ENCODE results near the gene NPLOC4.

The NPLOC4 gene

GRCh38 chr17:81583589-81584342 is 53.1 kb downstream of the NPLOC4 start:
- DNase-seq, result no peak

- no peak for DNase-seq
Measured at GRCh38 chr17:81582749-81583148, 54.2 kb downstream of the NPLOC4 start.

GRCh38 chr17:81582341-81582740 is 54.6 kb downstream of the NPLOC4 start:
- DNase-seq, result no peak

GRCh38 chr17:81581758-81582157 is 55.2 kb downstream of the NPLOC4 start:
- DNase-seq, result no peak

GRCh38 chr17:81580481-81580880 is 56.4 kb downstream of the NPLOC4 start:
- DNase-seq, result no peak

- no peak for DNase-seq
Measured at GRCh38 chr17:81579821-81580321, 57.0 kb downstream of the NPLOC4 start.

GRCh38 chr17:81579298-81579697 is 57.6 kb downstream of the NPLOC4 start:
- no peak for DNase-seq

GRCh38 chr17:81578561-81579225 is 58.2 kb downstream of the NPLOC4 start:
- no peak for DNase-seq

- no peak for DNase-seq
Measured at GRCh38 chr17:81578038-81578441, 58.9 kb downstream of the NPLOC4 start.

GRCh38 chr17:81577278-81578000 is 59.5 kb downstream of the NPLOC4 start:
- DNase-seq, result no peak

GRCh38 chr17:81576621-81577277 is 60.2 kb downstream of the NPLOC4 start:
- no peak for DNase-seq

- DNase-seq, result no peak
Measured at GRCh38 chr17:81575836-81576235, 61.1 kb downstream of the NPLOC4 start.

- no peak for DNase-seq
Measured at GRCh38 chr17:81574643-81574956, 62.3 kb downstream of the NPLOC4 start.

- DNase-seq, result no peak
Measured at GRCh38 chr17:81573794-81574642, 62.9 kb downstream of the NPLOC4 start.

GRCh38 chr17:81572563-81573168 is 64.2 kb downstream of the NPLOC4 start:
- no peak for DNase-seq

- no peak for DNase-seq
Measured at GRCh38 chr17:81570964-81571363, 65.9 kb downstream of the NPLOC4 start.

- no peak for DNase-seq
Measured at GRCh38 chr17:81569986-81570514, 66.9 kb downstream of the NPLOC4 start.

- DNase-seq, result no peak
Measured at GRCh38 chr17:81568416-81568815, 68.5 kb downstream of the NPLOC4 start.

- no peak for DNase-seq
Measured at GRCh38 chr17:81567191-81567590, 69.7 kb downstream of the NPLOC4 start.

- DNase-seq, result no peak
Measured at GRCh38 chr17:81566461-81567126, 70.3 kb downstream of the NPLOC4 start.

- DNase-seq, result no peak
Measured at GRCh38 chr17:81565231-81565630, 71.7 kb downstream of the NPLOC4 start.

Data from CD4-positive, alpha-beta T cell treated with Interleukin-17A for 4 hours (primary cell).